Uterus (tissue), 2 donors: Measurements from ENCODE around the gene C1QC.

Experiments
- CTCF ChIP-seq, 4 experiments: fragments of 200-600 bp in 2 of 4; fragments of 450-650 bp in 2 of 4; sonication (generic) in 2 of 4; IDR thresholded peaks; one replicate each; pipeline ENCODE4 v1.5.1; 2016 to 2019; ENCODE audit warnings: antibody characterized with exemption in 4 of 4, mild to moderate bottlenecking in 2 of 4, moderate library complexity in 1 of 4
- POLR2A ChIP-seq, 2 donors: fragments of 450-650 bp; IDR thresholded peaks; one replicate each; pipeline ENCODE4 v1.6.1; 2016; ENCODE audit warnings: antibody characterized with exemption in 2 of 2, mild to moderate bottlenecking in 1 of 2, moderate library complexity in 1 of 2

DNA sequence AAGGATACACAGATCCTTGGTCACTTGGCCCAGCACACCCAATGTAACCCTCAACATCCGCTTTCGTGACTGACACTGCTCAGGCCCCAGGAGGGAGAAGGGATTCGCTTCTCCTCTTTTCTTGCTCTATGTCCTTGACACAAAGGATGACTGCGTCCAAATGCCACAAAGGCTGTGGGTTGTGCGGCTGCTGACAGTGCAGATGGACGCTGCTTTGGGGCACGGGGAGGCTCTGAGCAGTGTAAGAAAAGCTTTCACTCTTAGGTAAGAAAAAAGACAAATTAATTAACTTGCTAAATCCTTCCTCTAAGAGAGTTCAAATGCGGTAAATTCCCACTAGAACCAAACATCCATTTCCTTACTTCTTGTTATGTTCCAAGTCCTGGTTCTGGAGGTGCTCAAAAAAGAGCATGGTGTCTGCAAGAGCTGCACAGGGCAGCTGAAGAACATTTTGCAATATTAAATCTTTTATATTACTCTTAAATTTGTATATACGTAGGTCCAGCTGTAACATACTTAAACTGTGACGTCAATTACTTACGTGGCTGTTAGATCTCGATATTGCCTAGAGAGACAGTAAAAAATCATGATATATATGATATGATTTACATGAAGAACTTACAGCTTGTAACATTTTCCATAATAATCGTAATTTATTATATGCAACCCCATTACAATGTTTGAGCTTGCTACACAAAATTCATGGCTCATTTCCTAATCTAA lies 47.8 kb downstream of the C1QC start:
- no peak for TF ChIP-seq POLR2A (IDR thresholded peaks at IDR 0.05)
- no peak for TF ChIP-seq CTCF (IDR thresholded peaks at IDR 0.05)
